Measurements from ENCODE around the gene PLD2. TPM values are rescaled to one million over a fixed set of nuclear protein-coding genes. Genes with fewer than 3 reads are reported as not detected.
A peak's percentile ranks its signal among the peaks of the same experiment; 100 is the strongest.

The PLD2 gene
- total RNA-seq, 2 donors from 2014 or later, result 25.7 to 29.5 TPM

GRCh38 chr17:4786106-4786511 lies 20.8 kb upstream of the PLD2 start, which contains the start of gene VMO1:
Gene VMO1 (minus strand): TSS chr17:4786364. CDS start chr17:4786352, 12 bp downstream.
- WGBS, result 8% methylated on average over 22 of the region's 24 CpGs
- Histone ChIP-seq H3K4me3 (peak within 1 kb of the TSS; percentile 1 to 3), H3K36me3 (no peaks in the 10 kb centered on the region), H3K27ac (no peak within 1 kb of the TSS), H3K4me1 (replicated peaks) (peaks cover 4% of the 10 kb centered on the region), H3K9me3 (no peaks in the 10 kb centered on the region), H3K27me3 (replicated peaks; ENCODE audit: insufficient read depth) (peaks cover 1% of the 10 kb centered on the region)
- TF ChIP-seq POLR2AphosphoS5 (IDR thresholded peaks at IDR 0.05) (peak; percentile 4), POLR2A (IDR thresholded peaks at IDR 0.05) (no peak), CTCF (IDR thresholded peaks at IDR 0.05) (no peak)
- intact Hi-C loops (cut with DNase I), result loop anchor here (5.0 kb wide), 2 partner anchors 54 to 101 kb away; partner anchors contain the start of gene MED11
- DNase-seq (ENCODE audit: low spot score), result no peak

- H3K27me3 ChIP-seq (replicated peaks; ENCODE audit: insufficient read depth), result peaks cover 1% of the 10 kb centered on the region
- H3K36me3 ChIP-seq, result no peaks in the 10 kb centered on the region
- peaks cover 4% of the 10 kb centered on the region for H3K4me1 ChIP-seq (replicated peaks)
- TF ChIP-seq POLR2AphosphoS5 (IDR thresholded peaks at IDR 0.05), result peak; percentile 2
- no peak for TF ChIP-seq CTCF (IDR thresholded peaks at IDR 0.05)
- no peak for DNase-seq (ENCODE audit: low spot score)
- intact Hi-C loops (cut with DNase I), result loop anchor here (5.0 kb wide), 2 partner anchors 54 to 101 kb away; partner anchors contain the start of gene MED11
- WGBS, result 23% methylated on average over 6 of the region's 6 CpGs
- H3K9me3 ChIP-seq, result no peaks in the 10 kb centered on the region
- H3K4me3 ChIP-seq, result peak overlapping the region in 1 of 2 donors; percentile 3
- H3K27ac ChIP-seq, result no peak overlapping the region
These were observed 20.4 kb upstream of the PLD2 start for GRCh38 chr17:4786516-4786915.

- H3K4me3 ChIP-seq, result no peak overlapping the region
These were observed 18.7 kb upstream of the PLD2 start for GRCh38 chr17:4788159-4788806.

GRCh38 chr17:4788807-4789700 lies 17.9 kb upstream of the PLD2 start, which contains the start of gene GLTPD2:
Gene GLTPD2 (plus strand): TSS chr17:4788964. CDS start chr17:4789012, 48 bp downstream.
- Histone ChIP-seq H3K4me1 (replicated peaks) (peaks cover 4% of the 10 kb centered on the region), H3K36me3 (no peaks in the 10 kb centered on the region), H3K4me3 (peak within 1 kb of the TSS; percentile 56 to 69), H3K27me3 (replicated peaks; ENCODE audit: insufficient read depth) (no peaks in the 10 kb centered on the region), H3K27ac (peak within 1 kb of the TSS; percentile 92 to 93), H3K9me3 (no peaks in the 10 kb centered on the region)
- TF ChIP-seq POLR2A (IDR thresholded peaks at IDR 0.05) (no peak), CTCF (IDR thresholded peaks at IDR 0.05) (no peak), POLR2AphosphoS5 (IDR thresholded peaks at IDR 0.05) (no peak)
- DNase-seq (ENCODE audit: low spot score), result no peak
- intact Hi-C loops (cut with DNase I), result loop anchor here (2.0 to 5.0 kb wide), 3 partner anchors 57 to 98 kb away; partner anchors contain the start of genes ARRB2 and MED11
- 26% methylated on average over 60 of the region's 62 CpGs for WGBS

More at GRCh38 chr17:4788159-4788806, 18.7 kb upstream of the PLD2 start:
- H3K36me3 ChIP-seq, result no peaks in the 10 kb centered on the region
- 85% methylated on average over 14 of the region's 14 CpGs for WGBS
- no peak overlapping the region for H3K27ac ChIP-seq
- H3K27me3 ChIP-seq (replicated peaks; ENCODE audit: insufficient read depth), result no peaks in the 10 kb centered on the region
- H3K4me1 ChIP-seq (replicated peaks), result peaks cover 4% of the 10 kb centered on the region
- intact Hi-C loops (cut with DNase I), result loop anchor here (2.0 to 5.0 kb wide), 3 partner anchors 56 to 99 kb away; partner anchors contain the start of genes ARRB2 and MED11
- no peaks in the 10 kb centered on the region for H3K9me3 ChIP-seq
- no peak for DNase-seq (ENCODE audit: low spot score)
- TF ChIP-seq POLR2AphosphoS5 (IDR thresholded peaks at IDR 0.05) (no peak), CTCF (IDR thresholded peaks at IDR 0.05) (no peak), POLR2A (IDR thresholded peaks at IDR 0.05) (no peak)

Data from prostate gland (tissue), 2 donors.